Large intestine (tissue), 3 donors: Measurements from ENCODE around the gene LHFPL3. TPM values are rescaled to one million over a fixed set of nuclear protein-coding genes. Genes with fewer than 3 reads are reported as not detected.

Experiments used
- DNase-seq, 2 donors: peaks; one replicate each; pipeline versions ENCODE4 v3.0.0 to v3.0.0-alpha.2; 2013
- H3K27ac ChIP-seq: one replicate; pipeline ENCODE4 v1.5.1; 2013; ENCODE audit warnings: low read length
- H3K27me3 ChIP-seq: 2 replicates; pipeline ENCODE4 v1.6.1; 2013; ENCODE audit warnings: low read length; ENCODE audit not compliant: control insufficient read depth, insufficient read depth
- H3K36me3 ChIP-seq: 2 replicates; pipeline ENCODE4 v1.6.1; 2013; ENCODE audit warnings: low read length; ENCODE audit not compliant: control insufficient read depth, insufficient read depth
- H3K4me1 ChIP-seq: one replicate; pipeline ENCODE4 v1.6.1; 2013; ENCODE audit warnings: low read length; ENCODE audit not compliant: control insufficient read depth, insufficient read depth
- H3K4me3 ChIP-seq: one replicate; pipeline ENCODE4 v1.5.1; 2013; ENCODE audit warnings: low read length
- H3K9me3 ChIP-seq: one replicate; pipeline ENCODE4 v1.6.1; 2013; ENCODE audit warnings: mild to moderate bottlenecking, low read depth, low read length, moderate library complexity; ENCODE audit not compliant: control insufficient read depth
- WGBS: methylation state at CpG from one replicate; pipeline ENCODE4 v1.1.5; 2013; ENCODE audit warnings: low lambda C conversion rate; ENCODE audit not compliant: insufficient coverage; 5-methylcytosine and 5-hydroxymethylcytosine counted together
- polyA plus RNA-seq: library from polyadenylated mRNA; unstranded; fragments of 120-200 nt; gene quantifications from one replicate; pipeline ENCODE4 v1.2.1, GENCODE V29; 2013

Gene LHFPL3
- polyA plus RNA-seq, 1 donor, result 8.4 TPM

DNA sequence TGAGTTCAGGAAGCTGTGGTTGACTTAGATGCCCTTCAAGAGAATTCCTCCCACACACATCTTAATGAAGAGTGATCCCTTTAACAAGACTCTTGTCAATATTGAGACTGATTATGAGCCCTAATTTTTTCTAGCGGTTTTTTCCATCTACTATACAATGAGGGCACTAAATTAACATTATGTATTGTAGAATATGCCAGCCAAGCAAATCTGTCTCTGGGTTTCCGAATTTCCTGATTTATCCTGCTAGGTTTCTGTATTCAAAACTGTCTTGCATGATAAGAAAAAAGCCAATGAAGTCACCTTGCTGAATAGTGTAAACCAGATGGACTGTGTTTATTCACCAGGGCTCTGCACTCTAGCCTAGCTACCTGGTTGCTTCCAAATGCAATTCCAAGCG, 461.4 kb downstream of the LHFPL3 start:
- Histone ChIP-seq H3K4me3 (no peak overlapping the region), H3K4me1 (no peaks in the 10 kb centered on the region), H3K9me3 (no peaks in the 10 kb centered on the region), H3K36me3 (no peaks in the 10 kb centered on the region), H3K27me3 (no peaks in the 10 kb centered on the region), H3K27ac (no peak overlapping the region)
- DNase-seq, result no peak
- WGBS, result no CpG with 5 or more reads among the region's 3 CpGs

DNA sequence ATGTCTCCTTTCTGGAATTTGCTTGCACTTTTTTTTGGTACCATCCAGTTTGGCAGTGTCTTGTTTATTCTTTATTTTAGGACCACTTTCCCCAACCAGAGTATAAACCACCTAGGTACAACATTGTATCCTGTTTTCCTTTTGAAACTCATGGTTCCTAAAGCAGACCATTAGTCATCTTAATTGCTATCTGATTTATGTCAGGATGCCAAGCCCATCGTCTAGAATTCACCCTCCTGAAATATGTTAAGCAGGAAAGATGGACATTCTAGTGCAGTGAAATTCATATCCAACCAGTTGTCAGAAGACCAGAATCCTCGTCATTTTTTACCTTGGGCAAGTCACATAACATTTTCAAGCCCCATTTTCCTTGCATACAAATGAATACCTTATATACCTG, 462.0 kb downstream of the LHFPL3 start:
- DNase-seq, result no peak
- WGBS, result no CpG with 5 or more reads among the region's 2 CpGs
- Histone ChIP-seq H3K4me3 (no peak overlapping the region), H3K9me3 (no peaks in the 10 kb centered on the region), H3K27ac (no peak overlapping the region), H3K4me1 (no peaks in the 10 kb centered on the region), H3K36me3 (no peaks in the 10 kb centered on the region), H3K27me3 (no peaks in the 10 kb centered on the region)

DNA sequence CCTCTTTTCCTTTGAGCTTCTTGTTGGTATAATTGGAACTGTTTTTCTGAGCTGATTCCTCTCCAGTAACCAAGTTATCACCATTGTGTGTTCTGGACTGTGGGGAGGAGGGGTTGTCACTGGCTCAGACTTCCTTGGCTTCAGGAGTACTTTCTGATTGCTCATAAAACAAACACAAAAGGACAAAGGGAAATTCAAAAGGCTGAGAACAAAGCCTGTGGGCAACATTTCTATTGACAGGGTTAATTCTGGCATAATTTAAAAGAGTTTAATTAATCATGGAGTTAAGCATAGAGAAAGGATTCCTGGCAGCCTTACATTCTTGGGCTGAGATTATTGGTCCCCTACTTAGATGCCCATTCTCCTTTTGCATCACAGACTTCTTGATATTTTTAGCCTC, 462.7 kb downstream of the LHFPL3 start:
- Histone ChIP-seq H3K27me3 (no peaks in the 10 kb centered on the region), H3K4me1 (no peaks in the 10 kb centered on the region), H3K4me3 (no peak overlapping the region), H3K27ac (no peak overlapping the region), H3K36me3 (no peaks in the 10 kb centered on the region), H3K9me3 (no peaks in the 10 kb centered on the region)
- no peak for DNase-seq

DNA sequence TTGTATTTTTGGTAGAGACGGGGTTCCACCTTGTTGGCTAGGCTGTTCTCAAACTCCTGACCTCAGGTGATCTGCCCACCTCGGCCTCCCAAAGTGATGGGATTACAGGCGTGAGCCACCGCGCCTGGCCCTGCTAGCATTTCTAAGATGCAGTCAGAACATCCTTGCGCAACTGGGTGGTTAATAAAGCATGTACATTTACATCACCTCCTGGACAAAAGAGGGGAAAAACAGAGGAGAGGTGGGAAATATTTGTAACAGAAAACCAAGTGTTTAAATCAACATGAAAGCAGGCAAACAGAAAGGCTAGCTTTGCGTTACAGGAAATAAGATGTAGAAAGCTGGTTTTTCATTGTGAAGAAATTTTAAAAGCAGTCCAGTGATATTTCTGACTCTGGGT, 464.7 kb downstream of the LHFPL3 start:
- no peaks in the 10 kb centered on the region for H3K36me3 ChIP-seq
- no peak for DNase-seq
- no peaks in the 10 kb centered on the region for H3K27me3 ChIP-seq
- no peak overlapping the region for H3K27ac ChIP-seq
- no peak overlapping the region for H3K4me3 ChIP-seq
- no peaks in the 10 kb centered on the region for H3K4me1 ChIP-seq
- no peaks in the 10 kb centered on the region for H3K9me3 ChIP-seq
- 90% methylated on average over 2 of the region's 7 CpGs for WGBS

DNA sequence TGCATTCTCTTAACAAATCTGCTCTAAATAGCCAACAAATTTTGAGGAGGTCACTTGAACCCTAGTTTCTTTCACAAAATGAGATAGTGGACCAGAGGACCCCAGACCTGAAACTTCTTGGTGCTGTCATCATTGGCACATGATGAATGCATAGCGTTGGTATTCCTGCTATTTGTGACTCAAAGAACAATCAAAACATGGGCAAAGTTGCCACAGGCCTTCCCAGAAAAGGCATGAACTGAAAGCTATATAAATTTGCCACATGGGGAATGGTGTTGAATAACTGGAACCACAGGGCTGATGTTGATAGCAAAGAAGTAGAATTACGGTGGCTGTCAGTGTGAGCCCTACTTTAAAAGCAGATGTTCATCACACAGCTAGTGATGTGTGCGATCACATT, 465.8 kb downstream of the LHFPL3 start:
- WGBS, result 100% methylated on average over 1 of the region's 3 CpGs
- no peak for DNase-seq
- H3K27me3 ChIP-seq, result no peaks in the 10 kb centered on the region

DNA sequence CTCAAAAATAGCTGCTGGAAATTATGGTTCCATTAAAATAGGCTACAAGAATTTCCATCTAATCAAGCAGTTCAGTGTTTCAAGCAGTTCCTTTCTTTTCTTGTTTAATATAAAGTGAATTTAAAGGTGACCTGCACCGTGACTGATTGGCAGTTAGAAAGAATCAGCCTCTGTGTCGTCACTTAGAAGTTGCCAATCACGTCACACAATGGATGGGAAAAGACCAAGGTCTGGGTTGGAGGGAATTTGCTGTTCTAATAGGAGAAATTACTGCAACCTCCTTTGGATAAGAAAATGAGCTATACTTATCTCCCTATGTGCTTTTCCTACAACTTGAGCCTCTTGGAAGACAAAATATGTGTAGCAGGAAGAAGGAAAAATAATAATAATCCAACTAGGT, 466.2 kb downstream of the LHFPL3 start:
- Histone ChIP-seq H3K9me3 (no peaks in the 10 kb centered on the region), H3K4me1 (no peaks in the 10 kb centered on the region), H3K27ac (no peak overlapping the region), H3K27me3 (no peaks in the 10 kb centered on the region), H3K36me3 (no peaks in the 10 kb centered on the region), H3K4me3 (no peak overlapping the region)
- no peak for DNase-seq
- no CpG with 5 or more reads among the region's 3 CpGs for WGBS

More for the DNA sequence above, 465.8 kb downstream of the LHFPL3 start:
- no peaks in the 10 kb centered on the region for H3K36me3 ChIP-seq
- no peak overlapping the region for H3K27ac ChIP-seq
- no peaks in the 10 kb centered on the region for H3K4me1 ChIP-seq
- H3K4me3 ChIP-seq, result no peak overlapping the region
- H3K9me3 ChIP-seq, result no peaks in the 10 kb centered on the region

DNA sequence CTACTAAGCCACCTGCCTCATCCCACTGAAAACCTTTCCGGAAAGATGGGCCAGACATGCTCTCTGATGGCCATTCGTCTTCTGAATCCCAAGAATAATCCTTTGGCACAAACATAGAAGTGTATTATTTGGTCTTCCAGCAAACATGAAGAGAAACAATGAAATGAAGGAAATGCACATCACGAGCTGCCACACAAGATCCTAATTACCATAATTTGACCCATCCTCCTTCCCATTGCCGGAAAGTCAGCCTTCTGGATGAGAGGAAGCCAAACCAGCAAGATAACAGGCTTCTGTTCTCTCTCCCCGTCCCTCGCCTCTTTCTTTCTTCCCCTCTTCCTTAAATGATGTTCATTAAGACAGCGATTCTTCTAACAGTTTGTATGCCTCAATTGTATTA, 466.7 kb downstream of the LHFPL3 start:
- Histone ChIP-seq H3K4me1 (no peaks in the 10 kb centered on the region), H3K4me3 (no peak overlapping the region), H3K27ac (no peak overlapping the region), H3K36me3 (no peaks in the 10 kb centered on the region), H3K9me3 (no peaks in the 10 kb centered on the region), H3K27me3 (no peaks in the 10 kb centered on the region)
- no peak for DNase-seq
- whole genome bisulfite sequencing, result no CpG with 5 or more reads among the region's 7 CpGs

DNA sequence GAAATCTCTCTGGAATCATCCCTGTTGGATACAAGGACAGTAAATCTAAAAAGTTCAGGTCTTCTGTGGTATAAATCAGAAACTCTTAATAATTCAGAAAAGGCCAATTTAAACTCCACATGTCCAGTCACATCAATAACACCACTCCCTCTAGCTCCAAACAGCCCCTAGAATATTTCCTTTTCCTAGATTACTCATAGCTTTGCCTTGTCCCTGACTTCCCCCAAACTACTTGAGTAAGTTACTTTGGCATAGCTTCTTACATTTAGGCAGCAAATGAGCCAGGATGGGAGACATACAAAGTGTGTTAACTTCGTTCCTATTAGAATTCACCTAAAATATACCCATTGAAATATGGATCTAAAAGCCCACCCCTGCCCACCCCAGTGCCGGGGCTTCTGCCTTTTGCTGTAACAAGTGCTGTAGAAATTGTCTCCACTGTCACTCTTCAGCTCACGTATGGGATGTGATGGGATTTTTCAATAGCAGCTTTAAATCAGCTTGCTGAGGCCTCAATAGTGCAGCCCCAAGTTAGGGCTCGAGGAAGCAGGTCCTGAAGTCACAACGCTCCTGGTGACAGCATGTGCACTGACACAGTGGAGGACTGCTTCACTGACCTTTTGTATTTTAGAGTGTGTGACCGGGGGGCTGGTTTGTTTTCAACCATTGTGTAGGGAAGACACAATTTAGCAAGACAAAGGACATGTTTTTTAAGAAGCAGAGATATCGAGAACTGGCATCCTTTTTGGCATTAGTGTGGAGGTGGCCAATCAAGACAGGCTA, 467.4 kb downstream of the LHFPL3 start:
- no peaks in the 10 kb centered on the region for H3K4me1 ChIP-seq
- H3K9me3 ChIP-seq, result no peaks in the 10 kb centered on the region
- no peak for DNase-seq
- H3K36me3 ChIP-seq, result no peaks in the 10 kb centered on the region
- H3K4me3 ChIP-seq, result no peak overlapping the region
- H3K27ac ChIP-seq, result no peak overlapping the region
- WGBS, result no CpG with 5 or more reads among the region's 7 CpGs
- H3K27me3 ChIP-seq, result no peaks in the 10 kb centered on the region

DNA sequence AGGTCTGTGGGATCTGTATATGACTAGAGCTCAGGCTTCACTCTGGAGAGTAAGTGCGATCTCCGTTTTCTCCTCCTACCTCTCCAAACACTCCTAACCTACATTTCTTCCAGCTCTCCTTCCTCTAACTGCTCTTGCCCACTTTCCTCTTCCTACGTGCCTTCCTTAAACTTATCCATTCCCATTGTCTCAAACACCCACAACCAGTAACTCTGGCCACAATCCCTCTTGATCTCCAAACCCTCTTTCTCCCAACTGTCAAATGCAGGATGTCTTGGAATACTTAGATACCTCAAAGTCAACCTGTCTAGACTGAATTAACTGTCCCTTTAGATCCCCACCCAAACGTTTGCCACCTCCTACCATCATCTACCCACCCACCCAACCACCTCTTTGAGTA, 471.9 kb downstream of the LHFPL3 start:
- DNase-seq, result no peak
- WGBS, result 93% methylated on average over 3 of the region's 4 CpGs
- no peak overlapping the region for H3K4me3 ChIP-seq
- H3K4me1 ChIP-seq, result no peaks in the 10 kb centered on the region
- no peaks in the 10 kb centered on the region for H3K36me3 ChIP-seq
- H3K27ac ChIP-seq, result no peak overlapping the region
- no peaks in the 10 kb centered on the region for H3K27me3 ChIP-seq
- no peaks in the 10 kb centered on the region for H3K9me3 ChIP-seq

DNA sequence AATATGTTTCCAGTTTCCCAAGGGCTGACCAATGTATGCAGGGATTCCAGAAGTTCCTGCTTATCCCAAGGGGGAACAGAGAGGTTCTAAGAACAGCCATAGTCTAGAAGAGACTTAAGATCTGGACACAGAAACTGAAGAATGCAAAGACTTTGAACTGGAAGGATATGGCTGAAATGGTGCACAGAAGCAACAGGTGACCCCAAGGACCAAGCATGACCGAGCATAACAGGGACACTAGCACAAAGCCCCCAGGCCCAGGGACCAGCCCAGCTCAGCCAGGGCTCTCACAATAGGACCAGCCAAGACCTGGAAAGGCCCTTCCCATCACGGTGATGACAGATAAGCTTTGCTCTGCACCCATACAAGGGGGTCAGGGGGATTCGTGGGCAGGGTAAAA, 472.6 kb downstream of the LHFPL3 start:
- Histone ChIP-seq H3K4me3 (no peak overlapping the region), H3K36me3 (no peaks in the 10 kb centered on the region), H3K9me3 (no peaks in the 10 kb centered on the region), H3K27me3 (no peaks in the 10 kb centered on the region), H3K27ac (no peak overlapping the region), H3K4me1 (no peaks in the 10 kb centered on the region)
- WGBS, result no CpG with 5 or more reads among the region's 3 CpGs
- DNase-seq, result no peak

DNA sequence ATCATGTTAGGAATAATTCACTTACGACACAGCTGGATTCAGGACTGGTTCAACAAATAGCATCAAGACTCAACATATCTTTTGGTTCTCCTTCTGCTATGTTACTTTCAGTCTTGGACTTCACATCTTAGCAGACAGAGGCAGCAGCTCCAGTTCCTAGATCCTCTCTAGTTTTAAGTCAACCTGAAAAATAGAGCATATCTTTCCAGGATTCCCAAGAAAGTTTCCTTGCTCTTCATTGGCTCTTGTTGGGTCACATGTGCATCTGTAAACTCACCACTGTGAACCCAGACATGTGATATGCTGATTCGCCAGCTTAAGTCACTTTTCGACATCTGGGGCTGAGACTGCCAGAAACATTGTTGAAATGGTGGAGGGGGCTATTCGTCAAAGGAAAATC, 475.5 kb downstream of the LHFPL3 start:
- H3K27ac ChIP-seq, result no peak overlapping the region
- no peaks in the 10 kb centered on the region for H3K36me3 ChIP-seq
- H3K27me3 ChIP-seq, result no peaks in the 10 kb centered on the region
- H3K4me1 ChIP-seq, result no peaks in the 10 kb centered on the region
- H3K9me3 ChIP-seq, result no peaks in the 10 kb centered on the region
- no peak for DNase-seq
- H3K4me3 ChIP-seq, result no peak overlapping the region
- no CpG with 5 or more reads among the region's 4 CpGs for WGBS
